ENCODE results near the gene BBS9.
A peak's percentile ranks its signal among the peaks of the same experiment; 100 is the strongest.

The BBS9 gene

GRCh38 chr7:33111614-33112013, 17.8 kb upstream of the BBS9 start:
- H3K27ac ChIP-seq = no peak overlapping the region
- TF ChIP-seq CTCF (IDR thresholded peaks at IDR 0.05; ENCODE audit: low read depth, low read length) = no peak
- H3K36me3 ChIP-seq = no peaks in the 10 kb centered on the region; the same call in 1 of the 2 replicates
- H3K27me3 ChIP-seq (ENCODE audit: insufficient read depth, low read depth, severe bottlenecking) = no peaks in the 10 kb centered on the region
- H3K4me3 ChIP-seq (ENCODE audit: low read depth, low read length) = no peak overlapping the region
- H3K9me3 ChIP-seq (ENCODE audit: severe bottlenecking) = no peaks in the 10 kb centered on the region
- DNase-seq = no peak

DNA sequence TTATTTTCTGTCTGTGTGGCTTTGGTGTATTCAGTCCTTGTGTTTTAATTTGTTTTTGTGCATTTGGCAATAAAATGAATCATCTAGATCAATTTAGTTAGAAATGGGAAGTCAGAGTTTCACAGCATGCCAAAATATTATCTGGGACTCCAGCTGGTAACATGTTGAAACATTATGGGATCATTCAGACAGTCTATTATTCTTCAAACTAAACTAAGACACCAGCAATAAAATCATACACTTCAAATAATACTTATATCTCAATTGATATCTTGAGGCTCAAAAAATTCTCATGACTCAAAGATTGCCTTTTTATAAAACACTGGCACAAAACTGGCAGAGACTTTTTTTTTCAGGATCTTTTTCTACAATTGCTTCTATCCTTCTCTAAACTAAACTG, 14.4 kb upstream of the BBS9 start:
- Histone ChIP-seq H3K9me3 (ENCODE audit: severe bottlenecking) (peaks cover 6% of the 10 kb centered on the region), H3K36me3 (no peaks in the 10 kb centered on the region), H3K27me3 (ENCODE audit: insufficient read depth, low read depth, severe bottlenecking) (no peaks in the 10 kb centered on the region), H3K27ac (no peak overlapping the region), H3K4me3 (ENCODE audit: low read depth, low read length) (no peak overlapping the region)
- TF ChIP-seq CTCF (IDR thresholded peaks at IDR 0.05; ENCODE audit: low read depth, low read length) = no peak
- no peak for DNase-seq

- H3K36me3 ChIP-seq = no peaks in the 10 kb centered on the region
- H3K4me3 ChIP-seq (ENCODE audit: low read depth, low read length) = no peak overlapping the region
- no peak overlapping the region for H3K27ac ChIP-seq
- peaks cover 6% of the 10 kb centered on the region for H3K9me3 ChIP-seq (ENCODE audit: severe bottlenecking)
- H3K27me3 ChIP-seq (ENCODE audit: insufficient read depth, low read depth, severe bottlenecking) = no peaks in the 10 kb centered on the region
- no peak for TF ChIP-seq CTCF (IDR thresholded peaks at IDR 0.05; ENCODE audit: low read depth, low read length)
- no peak for DNase-seq
These were observed 11.0 kb upstream of the BBS9 start for GRCh38 chr7:33118383-33118782.

- Histone ChIP-seq H3K27me3 (ENCODE audit: insufficient read depth, low read depth, severe bottlenecking) (no peaks in the 10 kb centered on the region), H3K4me3 (ENCODE audit: low read depth, low read length) (no peak overlapping the region), H3K9me3 (ENCODE audit: severe bottlenecking) (no peaks in the 10 kb centered on the region), H3K27ac (no peak overlapping the region), H3K36me3 (no peaks in the 10 kb centered on the region)
- no peak for TF ChIP-seq CTCF (IDR thresholded peaks at IDR 0.05; ENCODE audit: low read depth, low read length)
- DNase-seq = no peak
These were observed 2.3 kb upstream of the BBS9 start for GRCh38 chr7:33127085-33127484.

DNA sequence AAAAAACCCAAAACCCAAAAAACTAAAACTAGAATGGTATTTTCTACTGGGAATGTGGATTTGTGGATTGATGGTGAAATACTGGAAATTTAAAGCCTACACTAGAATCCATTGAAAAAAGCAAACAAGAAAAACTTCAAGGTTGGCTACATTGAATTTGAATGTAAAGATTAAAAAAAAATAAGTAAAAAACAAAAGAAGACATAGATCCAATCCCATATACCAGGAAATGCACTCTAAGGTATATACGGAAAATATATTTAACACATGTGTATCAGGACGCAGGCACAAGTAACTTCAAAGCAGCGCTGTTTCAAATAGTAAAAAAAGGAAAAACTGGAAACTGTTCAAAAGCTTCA, 754 bp upstream of the BBS9 start:
- no peak for TF ChIP-seq CTCF (IDR thresholded peaks at IDR 0.05; ENCODE audit: low read depth, low read length)
- peak overlapping the region; percentile 65 for H3K27ac ChIP-seq
- peak overlapping the region; percentile 68 for H3K4me3 ChIP-seq (ENCODE audit: low read depth, low read length)
- H3K27me3 ChIP-seq (ENCODE audit: insufficient read depth, low read depth, severe bottlenecking) = no peaks in the 10 kb centered on the region
- H3K36me3 ChIP-seq = no peaks in the 10 kb centered on the region
- H3K9me3 ChIP-seq (ENCODE audit: severe bottlenecking) = no peaks in the 10 kb centered on the region
- no peak for DNase-seq

DNA sequence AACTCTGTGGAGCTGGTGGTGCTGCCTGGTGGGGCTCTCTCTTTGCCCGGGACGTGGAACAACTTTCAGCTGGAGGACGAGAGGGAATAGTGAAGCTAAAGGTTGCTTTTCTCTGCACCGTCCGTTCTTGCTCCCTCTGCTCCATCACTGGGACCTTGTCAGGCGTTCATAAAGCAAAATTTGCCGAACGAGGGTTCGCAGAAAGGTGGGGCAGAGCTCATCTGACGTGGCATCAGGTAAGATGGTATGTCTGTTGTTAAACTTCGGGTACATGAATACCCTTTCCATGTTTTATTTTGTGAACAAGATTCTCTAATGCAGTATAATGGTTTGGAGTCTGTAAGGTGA, 416 bp downstream of the BBS9 start:
- no peak for DNase-seq
- no peaks in the 10 kb centered on the region for H3K9me3 ChIP-seq (ENCODE audit: severe bottlenecking)
- H3K27me3 ChIP-seq (ENCODE audit: insufficient read depth, low read depth, severe bottlenecking) = no peaks in the 10 kb centered on the region
- H3K27ac ChIP-seq = no peak overlapping the region
- no peak for TF ChIP-seq CTCF (IDR thresholded peaks at IDR 0.05; ENCODE audit: low read depth, low read length)
- no peaks in the 10 kb centered on the region for H3K36me3 ChIP-seq
- H3K4me3 ChIP-seq (ENCODE audit: low read depth, low read length) = peak overlapping the region; percentile 68
